ENCODE measurements around the gene SDC4.

- TF ChIP-seq GATA2 (IDR thresholded peaks at IDR 0.05; ENCODE audit: low read depth, low read length), result no peak
- no peak for TF ChIP-seq GATA3 (IDR thresholded peaks at IDR 0.05; ENCODE audit: low read depth, low read length)
These were observed 5.2 kb downstream of the SDC4 start for GRCh38 chr20:45342855-45343531.

All from SH-SY5Y (cell line).